OCI-LY3 (cell line): ENCODE data around the gene S1PR5.

ENCODE experiments used
- H2AFZ ChIP-seq: fragments of 200-600, 300-600 bp; shearing (Covaris generic); 2 replicates; pipeline ENCODE4 v1.6.0; 2014; ENCODE audit warnings: antibody characterized with exemption, low read depth, low read length
- H3K27ac ChIP-seq: fragments of 200-600, 300-600 bp; sonication (generic); 2 replicates; pipeline ENCODE4 v1.5.1; 2014; ENCODE audit warnings: mild to moderate bottlenecking, low read length, moderate library complexity, mixed read lengths
- H3K27me3 ChIP-seq: fragments of 200-600, 300-600 bp; sonication (generic); 2 replicates; pipeline ENCODE4 v1.6.1; 2014; ENCODE audit warnings: low read depth, low read length, mixed read lengths
- H3K36me3 ChIP-seq: fragments of 200-600, 300-600 bp; sonication (generic); replicated peaks from 2 replicates; pipeline ENCODE3; 2014; ENCODE audit warnings: low read depth, low read length, mixed read lengths
- H3K4me1 ChIP-seq: fragments of 300-600, 200-600 bp; sonication (generic); 2 replicates; pipeline ENCODE4 v1.6.1; 2014; ENCODE audit warnings: low read length, mixed read lengths
- H3K4me2 ChIP-seq: fragments of 200-600, 300-600 bp; sonication (generic); 2 replicates; pipeline ENCODE4 v1.6.1; 2014; ENCODE audit warnings: low read length, mixed read lengths
- H3K4me3 ChIP-seq: fragments of 300-600, 200-600 bp; sonication (generic); 2 replicates; pipeline ENCODE4 v1.5.1; 2014; ENCODE audit warnings: antibody characterized with exemption, mild to moderate bottlenecking, low read length, moderate library complexity
- H3K79me2 ChIP-seq: fragments of 300-600, 200-600 bp; shearing (Covaris generic); 2 replicates; pipeline ENCODE4 v1.6.1; 2014; ENCODE audit warnings: mild to moderate bottlenecking, low read length, mixed read lengths
- H3K9ac ChIP-seq: fragments of 300-600, 200-600 bp; shearing (Covaris generic); 2 replicates; pipeline ENCODE4 v1.6.0; 2014; ENCODE audit warnings: mild to moderate bottlenecking, low read length, moderate library complexity
- H3K9me3 ChIP-seq: fragments of 200-600, 300-600 bp; shearing (Covaris generic); 2 replicates; pipeline ENCODE4 v1.6.1; 2014; ENCODE audit warnings: low read length, mixed read lengths; ENCODE audit not compliant: insufficient read depth
- H4K20me1 ChIP-seq: fragments of 200-600, 300-600 bp; sonication (generic); 2 replicates; pipeline ENCODE4 v1.6.1; 2016; ENCODE audit warnings: low read length, mixed read lengths; ENCODE audit not compliant: insufficient read depth
- EZH2phosphoT487 ChIP-seq: fragments of 200-600 bp; shearing (Covaris generic); IDR thresholded peaks from 2 replicates; pipeline ENCODE4 v1.6.1; 2018; ENCODE audit warnings: antibody characterized with exemption, mixed run types, low read depth
- TF ChIP-seq, protein P1 (sequence below): fragments of 200-600, 300-600 bp; sonication (generic); IDR thresholded peaks from 2 replicates; pipeline ENCODE4 v1.5.1; 2014; ENCODE audit warnings: antibody characterized with exemption, low read length, low read depth

Gene S1PR5

DNA sequence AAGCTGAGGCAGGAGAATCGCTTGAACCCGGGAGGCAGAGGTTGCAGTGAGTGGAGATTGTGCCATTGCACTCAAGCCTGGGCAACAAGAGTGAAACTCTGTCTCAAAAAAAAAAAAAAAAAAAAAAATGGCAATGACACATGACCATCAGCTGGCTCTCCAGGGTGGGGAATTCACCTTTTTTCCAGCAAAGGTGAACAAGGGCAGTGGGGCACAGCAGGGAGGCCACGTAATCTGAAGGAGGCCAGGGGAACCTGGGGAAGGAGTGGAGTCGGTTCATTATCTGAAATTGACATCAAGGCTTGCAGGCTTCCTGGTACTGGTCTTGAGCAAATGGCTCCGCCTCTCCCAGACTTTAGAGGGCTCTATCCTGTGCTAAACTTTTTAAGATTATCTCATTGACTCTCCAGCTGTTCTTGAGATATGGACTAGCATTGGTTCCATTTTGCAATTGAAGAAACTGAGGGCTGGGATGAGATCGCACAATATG is 42.2 kb downstream of the S1PR5 start:
- no peak overlapping the region for H3K27ac ChIP-seq
- peaks cover 5% of the 10 kb centered on the region; the same call in 1 of the 2 replicates for H3K27me3 ChIP-seq
- no peak overlapping the region for H2AFZ ChIP-seq
- no peak for TF ChIP-seq EZH2phosphoT487
- TF ChIP-seq, protein P1, sequence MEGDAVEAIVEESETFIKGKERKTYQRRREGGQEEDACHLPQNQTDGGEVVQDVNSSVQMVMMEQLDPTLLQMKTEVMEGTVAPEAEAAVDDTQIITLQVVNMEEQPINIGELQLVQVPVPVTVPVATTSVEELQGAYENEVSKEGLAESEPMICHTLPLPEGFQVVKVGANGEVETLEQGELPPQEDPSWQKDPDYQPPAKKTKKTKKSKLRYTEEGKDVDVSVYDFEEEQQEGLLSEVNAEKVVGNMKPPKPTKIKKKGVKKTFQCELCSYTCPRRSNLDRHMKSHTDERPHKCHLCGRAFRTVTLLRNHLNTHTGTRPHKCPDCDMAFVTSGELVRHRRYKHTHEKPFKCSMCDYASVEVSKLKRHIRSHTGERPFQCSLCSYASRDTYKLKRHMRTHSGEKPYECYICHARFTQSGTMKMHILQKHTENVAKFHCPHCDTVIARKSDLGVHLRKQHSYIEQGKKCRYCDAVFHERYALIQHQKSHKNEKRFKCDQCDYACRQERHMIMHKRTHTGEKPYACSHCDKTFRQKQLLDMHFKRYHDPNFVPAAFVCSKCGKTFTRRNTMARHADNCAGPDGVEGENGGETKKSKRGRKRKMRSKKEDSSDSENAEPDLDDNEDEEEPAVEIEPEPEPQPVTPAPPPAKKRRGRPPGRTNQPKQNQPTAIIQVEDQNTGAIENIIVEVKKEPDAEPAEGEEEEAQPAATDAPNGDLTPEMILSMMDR = no peak
- H3K36me3 ChIP-seq = no peaks in the 10 kb centered on the region
- H3K4me1 ChIP-seq = no peaks in the 10 kb centered on the region
- no peaks in the 10 kb centered on the region for H3K9me3 ChIP-seq
- no peak overlapping the region for H3K4me3 ChIP-seq
- no peaks in the 10 kb centered on the region for H4K20me1 ChIP-seq
- H3K9ac ChIP-seq = no peak overlapping the region
- peak overlapping the region; percentile 4; the same call in 1 of the 2 replicates for H3K4me2 ChIP-seq
- no peaks in the 10 kb centered on the region for H3K79me2 ChIP-seq

DNA sequence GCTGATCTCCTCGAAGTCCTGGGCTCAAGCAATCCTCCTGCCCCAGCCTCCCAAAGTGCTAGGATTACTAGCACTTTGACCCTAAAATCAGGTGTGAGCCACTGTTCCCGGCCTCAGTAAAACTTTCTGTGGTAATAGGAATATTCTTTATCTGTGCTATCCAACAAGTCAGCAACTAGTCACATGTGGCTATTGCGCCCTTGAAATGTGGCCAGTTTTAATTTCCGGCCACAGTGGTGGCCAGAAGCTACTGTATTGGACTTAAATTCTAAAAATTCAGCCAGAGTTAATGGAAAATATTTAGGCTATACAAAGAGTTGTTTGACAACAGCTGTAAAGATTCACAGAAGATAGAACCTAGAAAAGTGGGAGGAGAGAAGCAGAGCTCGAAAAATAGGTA is 44.1 kb downstream of the S1PR5 start:
- Histone ChIP-seq H3K4me2 (no peak overlapping the region), H2AFZ (no peak overlapping the region), H3K9ac (no peak overlapping the region), H3K4me1 (no peaks in the 10 kb centered on the region), H3K79me2 (no peaks in the 10 kb centered on the region), H4K20me1 (no peaks in the 10 kb centered on the region), H3K9me3 (no peaks in the 10 kb centered on the region), H3K27me3 (peaks cover 5% of the 10 kb centered on the region; the same call in 1 of the 2 replicates), H3K36me3 (no peaks in the 10 kb centered on the region), H3K4me3 (no peak overlapping the region), H3K27ac (no peak overlapping the region)
- no peak for TF ChIP-seq EZH2phosphoT487
- TF ChIP-seq, protein P1 = no peak

DNA sequence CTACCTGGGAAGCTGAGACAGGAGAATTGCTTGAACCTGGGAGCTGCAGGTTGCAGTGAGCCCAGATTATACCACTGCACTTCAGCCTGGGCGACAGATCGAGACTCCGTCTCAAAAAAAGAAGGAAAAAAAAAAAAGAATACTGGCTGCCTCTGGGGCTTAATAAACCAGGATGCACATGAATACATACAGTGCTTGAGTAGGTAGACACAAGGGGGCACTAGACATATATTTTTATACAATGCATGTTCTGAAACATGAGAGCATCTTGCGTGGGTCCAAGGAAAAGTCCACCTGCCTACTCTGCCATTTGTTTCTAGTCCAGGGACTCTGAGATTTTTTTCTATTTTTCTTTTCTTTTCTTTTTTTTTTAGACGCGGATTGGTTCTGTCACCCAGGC is 45.3 kb downstream of the S1PR5 start:
- no peaks in the 10 kb centered on the region for H3K36me3 ChIP-seq
- H3K4me1 ChIP-seq = no peaks in the 10 kb centered on the region
- no peaks in the 10 kb centered on the region for H3K9me3 ChIP-seq
- peaks cover 5% of the 10 kb centered on the region; the same call in 1 of the 2 replicates for H3K27me3 ChIP-seq
- H4K20me1 ChIP-seq = no peaks in the 10 kb centered on the region
- no peak overlapping the region for H3K4me2 ChIP-seq
- H3K4me3 ChIP-seq = no peak overlapping the region
- no peak overlapping the region for H3K27ac ChIP-seq
- H3K79me2 ChIP-seq = no peaks in the 10 kb centered on the region
- H2AFZ ChIP-seq = no peak overlapping the region
- no peak overlapping the region for H3K9ac ChIP-seq
- TF ChIP-seq EZH2phosphoT487 = no peak
- TF ChIP-seq, protein P1 = peak; percentile 69

DNA sequence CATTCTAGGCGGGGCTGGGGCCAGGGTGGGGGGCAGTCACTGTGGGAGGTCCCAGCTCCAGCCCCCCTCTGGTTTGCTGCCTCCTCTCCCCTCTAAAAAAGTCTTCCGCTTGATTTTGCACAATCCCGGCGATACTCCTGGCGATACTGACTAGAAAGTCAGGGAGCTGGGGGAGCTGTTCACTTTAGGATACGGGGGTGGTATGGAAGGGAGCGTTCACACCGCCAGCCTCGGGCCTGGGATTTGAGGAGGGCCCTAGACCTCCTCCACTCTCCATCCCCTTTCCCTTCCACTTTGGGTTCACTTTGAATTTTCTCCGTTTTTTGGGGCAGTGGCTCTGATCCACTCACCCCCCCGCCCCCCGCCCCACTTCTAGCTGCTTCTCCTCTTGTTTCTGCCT is 49.1 kb downstream of the S1PR5 start:
- no peak overlapping the region for H3K4me3 ChIP-seq
- peaks cover 2% of the 10 kb centered on the region; the same call in 1 of the 2 replicates for H3K27me3 ChIP-seq
- H3K4me2 ChIP-seq = no peak overlapping the region
- no peaks in the 10 kb centered on the region for H4K20me1 ChIP-seq
- H2AFZ ChIP-seq = no peak overlapping the region
- H3K9ac ChIP-seq = no peak overlapping the region
- no peaks in the 10 kb centered on the region for H3K36me3 ChIP-seq
- H3K27ac ChIP-seq = no peak overlapping the region
- no peaks in the 10 kb centered on the region for H3K4me1 ChIP-seq
- H3K79me2 ChIP-seq = no peaks in the 10 kb centered on the region
- TF ChIP-seq, protein P1 = no peak
- TF ChIP-seq EZH2phosphoT487 = no peak
- H3K9me3 ChIP-seq = no peaks in the 10 kb centered on the region
